DOHH2 (cell line): ENCODE results near the gene REL.

Source experiments
- CTCF ChIP-seq: fragments of 200-600 bp; sonication (generic); IDR thresholded peaks from one replicate; pipeline ENCODE4 v1.5.1; 2014; ENCODE audit warnings: antibody characterized with exemption, mild to moderate bottlenecking, low read depth, low read length; ENCODE audit not compliant: poor library complexity, severe bottlenecking
- EZH2phosphoT487 ChIP-seq: fragments of 200-600 bp; sonication (generic); IDR thresholded peaks from 2 replicates; pipeline ENCODE4 v1.6.1; 2017; ENCODE audit warnings: borderline replicate concordance, mild to moderate bottlenecking, antibody characterized with exemption, low read length, moderate library complexity, mixed read lengths

DNA sequence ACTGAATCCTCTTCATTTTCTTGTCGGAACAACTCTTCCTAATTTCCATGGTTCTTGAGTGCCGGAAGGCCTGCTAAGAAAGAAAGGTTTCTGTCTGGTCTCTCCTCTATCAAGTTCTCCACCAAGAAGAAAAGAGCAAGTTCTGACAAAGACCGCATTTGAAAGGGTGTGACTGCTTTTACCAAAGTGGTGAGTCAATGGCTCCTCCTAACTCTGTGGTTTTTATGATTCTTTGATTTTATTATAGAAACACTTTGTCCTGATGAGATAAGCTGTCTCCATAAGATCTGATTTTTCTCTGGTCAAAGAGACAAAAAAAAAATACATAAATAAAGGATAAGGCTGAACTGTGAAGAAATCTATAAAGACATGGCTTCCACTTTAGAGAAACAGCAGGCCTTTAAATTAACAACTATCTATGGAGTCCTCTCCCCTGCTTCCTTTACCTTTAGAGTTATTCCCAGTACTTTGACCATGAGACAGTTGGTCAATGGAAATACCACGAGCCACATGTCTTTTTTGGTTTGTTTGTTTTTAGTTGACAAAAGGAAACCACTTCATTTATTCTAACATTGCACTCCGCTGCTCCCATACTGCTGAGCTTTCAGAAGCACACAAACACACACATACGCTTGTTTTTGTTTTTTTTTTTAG, 67.7 kb downstream of the REL start:
- TF ChIP-seq CTCF (no peak), EZH2phosphoT487 (no peak)
